ENCODE data around the gene CNOT4.

CNOT4 gene, protein sequence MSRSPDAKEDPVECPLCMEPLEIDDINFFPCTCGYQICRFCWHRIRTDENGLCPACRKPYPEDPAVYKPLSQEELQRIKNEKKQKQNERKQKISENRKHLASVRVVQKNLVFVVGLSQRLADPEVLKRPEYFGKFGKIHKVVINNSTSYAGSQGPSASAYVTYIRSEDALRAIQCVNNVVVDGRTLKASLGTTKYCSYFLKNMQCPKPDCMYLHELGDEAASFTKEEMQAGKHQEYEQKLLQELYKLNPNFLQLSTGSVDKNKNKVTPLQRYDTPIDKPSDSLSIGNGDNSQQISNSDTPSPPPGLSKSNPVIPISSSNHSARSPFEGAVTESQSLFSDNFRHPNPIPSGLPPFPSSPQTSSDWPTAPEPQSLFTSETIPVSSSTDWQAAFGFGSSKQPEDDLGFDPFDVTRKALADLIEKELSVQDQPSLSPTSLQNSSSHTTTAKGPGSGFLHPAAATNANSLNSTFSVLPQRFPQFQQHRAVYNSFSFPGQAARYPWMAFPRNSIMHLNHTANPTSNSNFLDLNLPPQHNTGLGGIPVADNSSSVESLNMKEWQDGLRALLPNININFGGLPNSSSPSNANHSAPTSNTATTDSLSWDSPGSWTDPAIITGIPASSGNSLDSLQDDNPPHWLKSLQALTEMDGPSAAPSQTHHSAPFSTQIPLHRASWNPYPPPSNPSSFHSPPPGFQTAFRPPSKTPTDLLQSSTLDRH

DNA sequence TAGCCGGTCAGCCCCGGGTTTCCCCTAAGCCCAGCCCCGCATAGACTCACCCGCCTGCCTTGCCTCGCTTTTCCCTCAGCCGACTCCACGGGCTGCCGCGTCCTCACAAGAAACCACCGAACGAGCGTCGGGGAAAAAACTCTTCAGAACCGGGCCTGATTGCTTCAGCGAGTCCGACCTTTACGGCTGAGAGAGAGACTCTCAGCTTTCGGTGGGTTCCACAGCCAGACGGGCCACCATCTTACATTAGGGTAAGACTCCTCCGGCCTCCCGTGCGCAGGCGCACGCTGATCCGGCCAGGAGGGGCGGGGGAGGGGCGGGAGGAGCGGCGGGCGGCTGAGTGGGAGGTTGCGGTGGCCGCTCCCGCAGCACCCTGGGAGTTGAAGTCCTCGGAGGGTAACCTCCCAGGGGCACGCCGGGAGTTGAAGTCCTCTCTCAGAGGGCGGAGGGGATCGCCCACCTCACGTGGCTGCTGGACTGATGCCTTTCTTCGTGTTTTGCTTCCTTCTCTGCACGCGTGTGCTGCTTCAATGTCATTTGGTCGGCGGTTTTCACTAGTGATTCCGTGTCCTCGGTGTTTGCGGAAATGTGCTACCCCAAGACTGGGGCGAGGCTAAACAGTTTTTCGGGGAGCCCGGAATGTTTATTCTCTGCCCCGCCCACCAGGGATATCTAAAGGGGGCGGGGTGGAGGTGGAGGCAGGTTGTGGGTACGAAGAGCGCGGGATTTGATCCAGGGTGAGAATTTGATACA, at the start of gene CNOT4:
CNOT4 (minus strand) TSS at position 264 of the 753 bp plus-strand sequence. CDS start 71,771 bp downstream, outside the sequence.
- peak; percentile 97 for DNase-seq (ENCODE audit: low spot score)

DNA sequence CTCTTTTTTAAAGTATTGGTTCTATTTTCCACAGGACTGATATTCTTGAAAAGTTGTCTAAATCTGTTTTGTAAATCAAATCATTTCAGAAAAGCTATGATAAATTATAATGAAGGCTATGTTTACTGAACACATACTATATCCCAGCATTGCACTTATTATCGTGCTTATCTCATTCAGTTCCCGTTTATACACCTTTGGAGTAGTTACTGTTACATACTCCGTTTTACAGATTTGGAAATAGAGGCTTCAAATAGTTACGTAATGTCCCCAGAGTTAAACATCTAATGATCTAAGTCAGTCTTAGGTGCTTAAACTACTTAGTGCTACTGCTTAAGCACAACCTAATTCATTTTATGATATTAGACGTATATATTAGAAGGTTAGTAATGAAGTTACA, 49.0 kb upstream of the CNOT4 start:
- DNase-seq (ENCODE audit: low spot score), result no peak

DNA sequence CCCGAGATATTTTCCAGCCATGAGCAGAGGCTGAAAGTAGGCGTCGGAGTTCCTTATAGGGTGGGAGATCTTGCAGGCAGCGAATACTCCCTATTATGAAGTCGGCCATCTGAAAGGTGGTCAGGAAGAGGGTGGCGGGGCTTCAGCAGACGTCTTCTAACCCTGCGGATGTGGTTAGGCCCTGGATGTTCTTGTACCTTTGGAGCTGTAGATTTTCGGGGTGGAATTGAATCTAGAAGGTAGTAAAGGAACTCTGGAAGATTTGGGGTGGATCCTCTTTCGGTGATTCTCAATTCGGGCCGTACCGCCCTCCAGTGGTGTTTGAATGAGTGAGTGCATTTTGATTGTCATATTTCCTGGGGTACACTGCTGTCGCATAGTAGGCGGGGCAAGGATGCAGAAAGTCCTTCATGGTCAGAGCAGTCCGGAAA, 48.5 kb upstream of the CNOT4 start:
- peak; percentile 74 for DNase-seq (ENCODE audit: low spot score)

DNA sequence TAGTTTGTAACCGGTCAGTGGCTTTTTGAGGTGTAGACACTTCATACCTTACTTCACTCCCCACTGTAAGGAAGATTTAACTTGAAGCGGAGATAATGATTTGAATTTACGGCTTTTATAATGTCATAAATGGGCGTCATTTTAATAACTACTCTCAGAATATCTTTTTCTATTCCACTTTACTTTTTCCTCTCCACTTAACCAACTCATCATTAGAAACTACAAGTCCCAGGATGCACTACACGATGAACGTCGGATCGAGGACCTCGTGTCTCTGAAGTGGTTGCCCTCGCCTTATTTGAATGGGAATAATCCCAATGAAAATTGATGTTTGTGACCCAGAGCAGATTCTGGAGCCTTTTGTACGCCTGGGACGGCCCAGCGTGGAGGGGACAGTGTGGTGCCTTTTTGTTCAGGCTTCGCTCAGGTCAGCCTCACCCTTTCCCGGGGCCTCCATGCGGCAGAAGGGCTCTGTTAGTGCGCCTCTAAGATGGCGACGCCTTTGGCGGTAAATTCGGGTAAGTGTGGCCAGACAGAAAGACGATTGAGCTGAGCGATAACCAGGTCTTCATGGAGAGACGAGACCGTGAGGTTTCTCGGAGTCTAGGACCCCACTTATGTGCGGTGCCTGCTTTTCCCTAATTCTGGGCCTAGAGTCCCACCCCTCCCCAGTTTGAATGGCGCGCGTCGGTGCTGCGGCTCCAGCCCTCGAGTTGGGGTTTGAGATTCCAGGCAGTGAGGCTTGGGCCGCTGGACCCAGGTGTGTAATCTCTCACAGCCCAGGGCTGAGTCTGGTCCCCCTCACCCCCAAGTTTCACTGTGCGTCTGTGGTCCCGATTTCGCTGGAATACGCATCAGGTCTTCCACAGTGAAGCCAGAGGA, 47.8 kb upstream of the CNOT4 start, which contains the start of gene NUP205:
NUP205 (plus strand) TSS at position 463 of the 882 bp plus-strand sequence; CDS start at position 491, 28 bp downstream.
- peak; percentile 87 for DNase-seq (ENCODE audit: low spot score)

DNA sequence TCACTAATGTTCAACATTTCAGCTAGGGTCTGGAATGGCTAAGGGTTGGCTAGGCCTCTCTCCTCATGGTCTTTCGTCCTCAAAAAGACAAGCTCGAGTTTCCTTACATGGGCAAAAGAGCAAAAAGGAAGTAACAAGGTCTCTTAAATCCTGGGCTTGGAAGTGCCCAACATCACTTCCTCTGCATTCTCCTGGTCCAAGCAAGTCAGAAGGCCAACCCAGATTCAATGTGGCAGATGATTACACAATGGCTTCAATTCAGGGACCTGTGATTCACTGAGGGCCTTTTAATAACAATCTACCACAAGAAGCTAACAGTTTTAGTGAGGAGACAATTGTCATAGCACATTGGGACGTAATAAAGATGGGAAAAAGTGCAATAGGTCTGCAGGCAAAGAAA, 43.4 kb upstream of the CNOT4 start:
- no peak for DNase-seq (ENCODE audit: low spot score)

DNA sequence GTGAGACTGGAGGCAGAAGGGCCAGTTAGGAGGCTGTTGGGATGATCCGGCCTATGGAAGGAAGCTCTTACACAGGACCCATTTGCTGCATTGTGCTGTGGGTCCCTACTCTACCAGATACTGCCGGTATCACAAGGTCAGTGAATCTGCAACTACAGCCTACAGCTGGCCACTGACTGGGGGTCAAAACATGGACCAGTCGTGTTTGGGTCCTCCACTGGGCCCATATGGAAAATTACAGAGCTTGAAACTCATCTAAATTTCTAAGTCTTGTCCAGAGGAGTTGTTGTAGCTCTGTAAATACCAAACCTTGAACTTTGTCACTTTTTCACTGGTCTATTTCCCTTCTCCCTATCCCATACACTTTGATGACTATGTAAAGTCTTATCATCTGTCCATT, 42.2 kb upstream of the CNOT4 start:
- no peak for DNase-seq (ENCODE audit: low spot score)

DNA sequence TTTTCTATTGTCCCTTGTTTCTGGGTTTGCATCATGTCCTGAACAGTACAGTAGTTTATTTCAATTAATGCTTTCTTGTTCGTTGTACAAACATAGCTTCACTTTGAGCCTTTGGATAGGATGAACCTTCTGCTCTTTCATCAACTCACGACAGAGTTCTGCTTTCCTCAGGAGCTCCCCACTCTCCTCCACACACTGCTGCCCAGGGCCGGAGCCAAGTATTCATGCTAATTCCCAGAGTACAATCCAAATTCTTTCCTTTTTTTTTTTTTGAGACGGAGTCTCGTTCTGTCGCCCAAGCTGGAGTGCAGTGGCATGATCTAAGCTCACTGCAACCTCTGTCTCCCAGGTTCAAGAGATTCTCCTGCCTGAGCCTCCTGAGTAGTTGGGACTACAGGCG, 40.3 kb upstream of the CNOT4 start:
- DNase-seq (ENCODE audit: low spot score), result no peak

DNA sequence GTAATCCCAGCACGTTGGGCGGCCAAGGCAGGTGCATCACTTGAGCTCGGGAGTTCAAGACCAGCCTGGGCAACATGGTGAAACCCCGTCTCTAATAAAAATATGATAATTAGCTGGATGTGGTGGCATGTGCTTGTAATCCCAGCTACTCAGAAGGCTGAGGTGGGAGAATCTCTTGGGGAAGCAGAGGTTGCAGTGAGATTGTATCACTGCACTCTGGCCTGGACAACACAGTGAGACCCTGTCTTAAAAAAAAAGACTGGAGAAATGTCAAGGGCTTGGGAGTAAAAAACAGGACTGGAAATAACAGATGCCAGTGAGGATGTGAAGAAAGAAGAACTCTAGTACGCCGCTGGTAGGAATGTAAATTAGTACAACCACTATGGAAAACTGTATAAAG, 31.1 kb upstream of the CNOT4 start:
- DNase-seq (ENCODE audit: low spot score), result no peak

DNA sequence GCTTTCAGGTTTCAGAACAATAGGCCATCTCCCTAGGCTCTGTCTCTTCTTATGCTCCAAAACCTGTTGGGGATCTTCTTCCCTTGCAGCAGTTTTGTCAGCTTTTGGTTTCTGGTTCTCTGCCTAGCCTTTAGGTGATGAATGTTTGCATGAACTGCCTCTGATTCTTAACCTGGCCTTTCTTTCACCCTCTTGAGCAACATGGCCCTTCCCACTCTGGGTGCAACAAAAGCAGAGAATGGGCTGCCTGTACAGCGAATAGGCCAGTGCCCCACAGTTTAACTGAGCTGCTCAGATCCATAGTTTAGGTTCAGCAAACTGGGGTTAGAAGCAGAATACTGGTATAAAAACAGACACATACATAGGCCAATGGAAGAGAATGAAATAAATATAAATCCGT, 29.7 kb upstream of the CNOT4 start:
- no peak for DNase-seq (ENCODE audit: low spot score)

DNA sequence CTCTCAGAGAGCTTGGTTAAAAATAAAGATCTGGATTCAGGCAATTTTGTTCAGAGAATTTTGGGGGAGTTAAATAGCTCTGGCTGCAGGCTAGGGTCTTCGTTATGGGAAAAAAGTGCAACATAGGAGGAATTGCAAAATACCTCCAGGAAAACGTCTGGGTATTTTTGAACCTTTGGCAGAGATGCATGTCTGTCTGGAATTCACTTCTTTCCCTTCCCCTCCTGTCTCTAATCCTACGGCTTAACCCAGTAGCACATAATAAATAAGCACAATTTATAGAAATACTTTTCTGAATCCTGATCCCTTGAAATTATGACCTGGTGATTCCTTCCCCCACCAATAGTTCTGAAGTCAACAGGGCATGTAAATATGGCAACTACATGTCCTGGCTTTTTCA, 28.5 kb upstream of the CNOT4 start:
- DNase-seq (ENCODE audit: low spot score), result no peak

DNA sequence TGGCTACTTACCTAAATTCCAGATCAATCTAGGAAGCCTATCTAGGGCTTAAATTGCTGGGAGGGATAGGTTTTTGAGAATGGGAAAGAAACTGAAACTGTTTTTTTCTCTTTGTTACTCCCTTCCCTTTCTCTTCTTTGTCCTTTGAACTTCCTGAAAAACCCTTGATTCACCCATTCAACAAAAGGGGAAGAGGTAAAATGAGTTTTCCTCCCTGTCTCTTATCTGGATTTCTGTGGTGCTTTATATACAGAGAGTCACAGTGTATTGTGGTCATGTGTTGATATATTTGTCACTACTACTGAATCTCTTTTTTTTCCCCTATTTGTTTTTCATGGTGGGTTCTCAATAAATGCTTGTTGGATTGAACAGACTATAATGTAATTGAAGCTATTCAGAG, 28.0 kb upstream of the CNOT4 start:
- no peak for DNase-seq (ENCODE audit: low spot score)

DNA sequence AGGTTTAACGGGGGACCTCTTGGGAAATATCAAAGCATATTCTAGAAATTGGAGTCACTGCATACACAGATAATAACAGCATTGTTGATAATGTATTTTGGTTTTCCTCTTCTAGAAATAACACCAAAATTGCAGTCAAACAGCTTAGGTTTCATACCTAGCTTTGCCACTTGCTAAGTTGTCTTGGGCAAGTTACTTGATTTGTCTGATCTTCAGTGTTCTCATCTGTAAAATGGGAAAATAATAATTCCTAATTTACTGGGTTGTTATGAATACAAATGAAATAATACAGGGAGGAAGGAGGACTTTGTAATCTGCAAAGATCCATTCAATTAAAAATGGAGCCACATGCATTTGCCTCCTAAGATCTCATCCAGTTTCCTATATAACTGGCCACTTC, 27.6 kb upstream of the CNOT4 start:
- no peak for DNase-seq (ENCODE audit: low spot score)

DNA sequence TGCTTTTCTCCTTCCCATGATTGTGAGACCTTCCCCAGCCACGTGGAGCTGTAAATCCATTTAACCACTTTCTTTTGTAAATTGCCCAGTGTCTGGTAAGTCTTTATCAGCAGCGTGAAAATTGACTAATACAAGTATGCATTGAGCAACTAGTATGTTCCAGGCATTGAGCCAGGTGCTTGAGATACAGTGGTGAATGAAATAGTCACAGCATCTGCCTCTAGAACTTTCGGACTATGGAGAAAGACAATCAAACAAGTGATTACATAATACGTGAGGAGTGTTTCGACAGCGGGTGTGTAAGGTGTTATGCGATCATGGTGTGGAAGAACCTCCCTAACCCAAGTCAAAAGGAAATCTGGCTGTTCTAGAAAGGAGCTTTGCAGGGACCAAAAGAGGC, 26.2 kb upstream of the CNOT4 start:
- DNase-seq (ENCODE audit: low spot score), result no peak

DNA sequence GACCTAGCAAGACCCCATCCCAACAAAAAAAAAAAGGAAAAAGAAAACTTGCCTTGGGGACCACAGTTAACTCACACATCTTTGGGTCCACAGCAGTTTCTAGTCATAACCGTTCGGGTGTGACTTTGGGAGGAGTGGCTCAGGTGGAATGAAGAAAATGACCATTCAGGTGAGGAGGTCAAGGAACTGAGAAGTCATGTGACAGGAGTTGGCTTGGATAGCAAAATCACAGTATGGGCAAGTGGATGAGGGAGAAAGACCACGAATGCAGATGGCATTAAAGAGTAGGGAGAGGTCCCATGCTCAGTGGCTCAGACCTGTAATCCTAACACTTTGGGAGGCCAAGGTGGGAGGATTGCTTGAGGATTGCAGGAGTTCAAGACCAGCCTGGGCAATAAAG, 17.1 kb upstream of the CNOT4 start:
- no peak for DNase-seq (ENCODE audit: low spot score)

DNA sequence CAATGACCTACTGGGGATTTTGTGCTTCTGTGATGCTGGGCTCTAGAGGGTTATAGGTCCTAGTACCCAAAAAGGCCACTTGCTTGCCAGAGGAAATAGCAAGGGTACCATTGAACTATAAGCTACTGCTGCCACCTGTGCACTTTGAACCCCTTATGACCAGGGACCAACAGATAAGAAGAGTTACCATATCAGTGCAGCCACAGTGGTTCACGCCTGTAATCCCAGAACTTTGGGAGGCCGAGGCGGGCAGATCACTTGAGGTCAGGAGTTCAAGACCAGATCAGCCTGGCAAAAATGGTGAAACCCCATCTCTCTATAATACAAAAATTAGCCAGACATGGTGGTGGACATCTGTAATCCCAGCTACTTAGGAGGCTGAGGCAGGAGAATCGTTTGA, 15.5 kb upstream of the CNOT4 start:
- DNase-seq (ENCODE audit: low spot score), result no peak

DNA sequence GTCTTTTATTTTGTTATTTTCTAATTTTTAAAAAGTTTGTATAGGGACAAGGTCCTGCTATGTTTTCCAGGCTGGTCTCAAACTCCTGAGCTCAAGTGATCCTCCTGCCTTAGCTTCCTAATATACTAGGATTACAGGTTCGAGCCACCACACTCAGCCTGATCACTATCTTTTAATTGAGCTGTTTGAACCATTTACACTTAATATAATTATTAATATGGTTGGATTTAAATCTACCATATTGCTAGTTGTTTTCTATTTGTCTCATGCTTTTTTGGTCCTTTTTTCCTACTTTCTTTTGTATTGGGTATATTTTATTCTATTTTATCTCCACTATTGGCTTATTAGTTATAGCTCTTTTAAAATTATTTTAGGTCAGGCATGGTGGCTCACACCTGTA, 13.2 kb upstream of the CNOT4 start:
- no peak for DNase-seq (ENCODE audit: low spot score)

DNA sequence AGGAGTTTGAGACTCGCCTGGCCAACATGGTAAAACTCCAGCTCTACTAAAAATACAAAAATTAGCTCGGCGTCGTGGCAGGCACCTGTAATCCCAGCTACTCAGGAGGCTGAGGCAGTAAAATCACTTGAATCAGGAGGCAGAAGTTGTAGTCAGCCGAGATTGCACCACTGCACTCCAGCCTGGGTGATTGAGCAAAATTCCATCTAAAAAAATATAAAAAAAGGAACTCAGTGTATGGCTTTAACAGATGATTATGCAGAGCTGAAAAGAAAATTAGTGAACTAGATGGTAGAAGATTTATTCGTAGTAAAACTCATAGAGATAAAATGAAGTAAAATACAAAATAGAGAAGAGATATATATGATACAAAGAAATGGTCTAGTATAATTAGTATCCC, 12.6 kb upstream of the CNOT4 start:
- no peak for DNase-seq (ENCODE audit: low spot score)

DNA sequence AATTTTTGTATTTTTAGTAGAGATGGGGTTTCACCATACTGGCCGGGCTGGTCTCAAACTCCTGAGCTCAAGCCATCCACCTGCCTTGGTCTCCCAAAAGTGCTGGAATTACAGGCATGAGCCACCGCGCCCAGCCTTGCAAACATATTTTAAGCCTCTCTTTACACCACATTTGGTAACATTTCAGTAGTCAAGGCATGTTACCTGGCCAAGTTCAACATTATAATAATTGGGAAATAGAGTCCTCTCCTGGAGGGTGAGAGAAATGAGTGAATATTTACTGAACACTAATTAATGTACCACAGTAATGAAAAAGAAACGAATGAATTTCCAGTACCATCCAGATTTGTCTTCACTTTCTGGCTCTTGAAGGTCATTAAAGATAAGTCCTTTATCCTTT, 10.0 kb upstream of the CNOT4 start:
- DNase-seq (ENCODE audit: low spot score), result no peak

DNA sequence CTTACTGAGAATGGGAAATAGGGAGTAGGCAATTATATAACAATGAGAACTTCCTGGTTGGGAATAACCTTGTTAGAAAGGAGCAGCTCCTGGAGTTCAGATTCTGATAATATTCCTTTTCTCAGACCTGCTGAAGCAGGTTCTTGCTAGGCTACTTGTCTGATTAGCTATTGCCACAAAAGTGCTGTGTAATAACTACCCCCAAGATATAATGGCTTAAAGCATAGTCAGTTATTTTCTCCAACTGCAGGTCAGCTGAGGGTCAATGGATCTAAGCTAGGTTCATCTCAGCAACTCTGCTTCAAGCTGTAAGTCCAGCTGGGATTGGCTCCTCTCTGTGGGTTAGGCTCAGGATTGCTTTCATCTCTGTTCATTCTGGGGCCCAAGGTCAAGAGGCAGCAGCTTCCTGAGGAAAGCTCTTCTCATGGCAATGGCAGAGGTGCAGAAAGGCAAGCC, 9.4 kb upstream of the CNOT4 start:
- DNase-seq (ENCODE audit: low spot score), result no peak

DNA sequence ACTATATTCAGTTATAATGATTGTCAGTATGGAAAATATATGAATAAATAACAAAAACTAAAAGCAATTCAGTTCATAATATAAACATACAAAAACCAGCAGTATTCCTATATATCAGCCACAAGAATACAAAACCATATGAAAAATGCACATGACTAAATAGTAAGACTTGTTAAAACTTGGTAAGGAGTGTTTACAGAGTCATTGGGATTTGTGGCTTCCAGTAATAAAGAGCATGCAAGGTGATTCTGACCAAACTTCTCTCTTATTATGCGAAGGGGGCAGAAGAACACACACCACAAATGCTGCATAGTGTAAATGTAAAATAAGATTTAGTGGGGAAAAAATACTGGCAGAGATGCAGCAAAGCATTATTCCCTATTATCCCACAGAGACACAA, 8.8 kb upstream of the CNOT4 start:
- no peak for DNase-seq (ENCODE audit: low spot score)

DNA sequence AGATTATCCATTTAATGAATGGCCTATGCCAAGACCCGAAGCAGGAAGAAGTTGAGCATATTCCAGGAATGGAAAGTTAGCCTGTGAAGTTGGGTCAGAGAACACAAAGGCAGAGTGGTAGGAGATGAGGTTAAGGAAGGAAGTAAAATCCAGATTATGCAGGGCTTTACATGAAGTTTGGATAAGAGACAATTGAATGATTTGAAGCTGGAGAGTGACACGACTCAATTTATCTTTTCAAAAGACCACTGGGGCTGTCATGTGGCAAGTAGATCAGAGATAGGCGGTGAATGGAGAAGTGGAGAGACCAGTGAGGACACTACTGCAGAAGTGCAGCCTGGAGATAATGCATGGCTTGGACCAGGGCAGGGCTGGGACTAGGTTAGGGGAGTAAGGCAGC, 7.2 kb upstream of the CNOT4 start:
- DNase-seq (ENCODE audit: low spot score), result peak; percentile 48

DNA sequence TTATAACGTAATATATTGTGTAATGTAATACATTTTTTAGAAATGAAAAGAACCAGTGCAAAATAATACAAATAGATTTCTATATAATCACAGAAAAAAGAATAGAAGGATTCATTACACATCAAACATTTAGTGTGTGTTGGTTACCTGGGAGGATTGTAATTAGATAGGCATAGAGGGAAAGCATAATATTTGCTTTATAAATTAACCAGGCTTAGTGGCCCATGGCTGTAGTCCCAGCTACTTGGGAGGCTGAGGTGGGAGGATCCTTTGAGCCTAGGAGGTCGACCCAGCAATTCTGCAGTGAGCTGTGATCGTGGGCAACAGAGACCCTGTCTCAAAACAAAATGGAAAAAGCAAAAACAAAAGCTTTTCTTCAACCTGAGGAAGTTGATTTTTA, 5.0 kb upstream of the CNOT4 start:
- DNase-seq (ENCODE audit: low spot score), result no peak

All from D341Med (cell line).